NCI-H226 (cell line): ENCODE results near the gene ARF6.
"Not testable (repeated sequence)": the region's sequence is repeated elsewhere in the genome, so short reads cannot be mapped to it uniquely, and the experiment has no call there.

Experiments
- DNase-seq: peaks from one replicate; pipeline ENCODE4 v3.0.0-alpha.2; 2015

ARF6 gene

GRCh38 chr14:49892636-49893308 is at the start of gene ARF6:
Gene ARF6, plus strand, starts transcription at chr14:49893082. Its CDS starts 655 bp downstream, at chr14:49893737.
- peak; percentile 97 for DNase-seq

- no peak for DNase-seq
Measured at GRCh38 chr14:49849213-49849847, 43.6 kb upstream of the ARF6 start.

- no peak for DNase-seq
Measured at GRCh38 chr14:49851813-49852212, 41.1 kb upstream of the ARF6 start.

GRCh38 chr14:49852301-49853157 is 40.4 kb upstream of the ARF6 start, which contains the start of gene NEMF:
Gene NEMF, minus strand, starts transcription at chr14:49852788. Its CDS starts 35 bp downstream, at chr14:49852753.
- DNase-seq: peak; percentile 66

- no peak for DNase-seq
Measured at GRCh38 chr14:49853158-49853477, 39.8 kb upstream of the ARF6 start.

GRCh38 chr14:49853572-49854375 is 39.1 kb upstream of the ARF6 start:
- peak; percentile 73 for DNase-seq

- DNase-seq: no peak
Measured at GRCh38 chr14:49857427-49858003, 35.4 kb upstream of the ARF6 start.

GRCh38 chr14:49858383-49858782 is 34.5 kb upstream of the ARF6 start:
- no peak for DNase-seq

- no peak for DNase-seq
Measured at GRCh38 chr14:49860988-49861698, 31.7 kb upstream of the ARF6 start.

- DNase-seq: peak; percentile 31
Measured at GRCh38 chr14:49861699-49862088, 31.2 kb upstream of the ARF6 start.

GRCh38 chr14:49862089-49862673 is 30.7 kb upstream of the ARF6 start:
- peak; percentile 60 for DNase-seq

- no peak for DNase-seq
Measured at GRCh38 chr14:49863487-49864281, 29.2 kb upstream of the ARF6 start.

GRCh38 chr14:49865431-49865859 is 27.4 kb upstream of the ARF6 start:
- DNase-seq: peak; percentile 48

GRCh38 chr14:49867831-49868719 is 24.8 kb upstream of the ARF6 start:
- peak; percentile 84 for DNase-seq

GRCh38 chr14:49868720-49869114 is 24.2 kb upstream of the ARF6 start:
- no peak for DNase-seq

- DNase-seq: no peak
Measured at GRCh38 chr14:49870908-49871307, 22.0 kb upstream of the ARF6 start.

GRCh38 chr14:49873548-49873947 is 19.3 kb upstream of the ARF6 start:
- not testable (repeated sequence) for DNase-seq

- DNase-seq: no peak
Measured at GRCh38 chr14:49875640-49876198, 17.2 kb upstream of the ARF6 start.

- DNase-seq: no peak
Measured at GRCh38 chr14:49876563-49877127, 16.2 kb upstream of the ARF6 start.
